Measurements from ENCODE around the gene MTCL1. TPM values are rescaled to one million over a fixed set of nuclear protein-coding genes. Genes with fewer than 3 reads are reported as not detected.
A peak's percentile ranks its signal among the peaks of the same experiment; 100 is the strongest.

Gene MTCL1
- total RNA-seq, 1 experiment from 2014 or later, result 11.6 TPM

- Mint-ChIP-seq H3K4me1 (ENCODE audit: insufficient read depth, unreplicated experiment) (peaks cover 14% of the 10 kb centered on the region), H3K36me3 (ENCODE audit: insufficient read depth, unreplicated experiment) (no peaks in the 10 kb centered on the region), H3K9me3 (ENCODE audit: unreplicated experiment) (no peaks in the 10 kb centered on the region), H3K27ac (ENCODE audit: low read depth, unreplicated experiment) (no peak overlapping the region), H3K27me3 (ENCODE audit: insufficient read depth, unreplicated experiment) (no peaks in the 10 kb centered on the region), H3K4me3 (ENCODE audit: unreplicated experiment) (no peak overlapping the region)
- intact Hi-C loops (cut with micrococcal nuclease), result no loop called here
- CTCF ChIA-PET, result no interaction called here
- TF ChIP-seq CTCF (IDR thresholded peaks at IDR 0.05; ENCODE audit: unreplicated experiment), result no peak
- no TSS peak for BruUV-seq (replicated peaks)
- POLR2A ChIA-PET, result no interaction called here
- DNase-seq (ENCODE audit: unreplicated experiment), result no peak
Observed at GRCh38 chr18:8807488-8807805, 102.1 kb downstream of the MTCL1 start.

- H3K9me3 Mint-ChIP-seq (ENCODE audit: unreplicated experiment), result no peaks in the 10 kb centered on the region
- H3K27me3 Mint-ChIP-seq (ENCODE audit: insufficient read depth, unreplicated experiment), result no peaks in the 10 kb centered on the region
- peaks cover 20% of the 10 kb centered on the region for H3K4me1 Mint-ChIP-seq (ENCODE audit: insufficient read depth, unreplicated experiment)
- H3K27ac Mint-ChIP-seq (ENCODE audit: low read depth, unreplicated experiment), result no peak overlapping the region
- H3K4me3 Mint-ChIP-seq (ENCODE audit: unreplicated experiment), result no peak overlapping the region
- no peaks in the 10 kb centered on the region for H3K36me3 Mint-ChIP-seq (ENCODE audit: insufficient read depth, unreplicated experiment)
- intact Hi-C loops (cut with micrococcal nuclease), result no loop called here
- POLR2A ChIA-PET, result no interaction called here
- no peak for TF ChIP-seq CTCF (IDR thresholded peaks at IDR 0.05; ENCODE audit: unreplicated experiment)
- BruUV-seq (replicated peaks), result no TSS peak
- no peak for DNase-seq (ENCODE audit: unreplicated experiment)
- CTCF ChIA-PET, result no interaction called here
Observed at GRCh38 chr18:8808001-8808400, 102.6 kb downstream of the MTCL1 start.

GRCh38 chr18:8809514-8809913 lies 104.2 kb downstream of the MTCL1 start:
- Mint-ChIP-seq H3K36me3 (ENCODE audit: insufficient read depth, unreplicated experiment) (peaks cover 8% of the 10 kb centered on the region), H3K4me1 (ENCODE audit: insufficient read depth, unreplicated experiment) (peaks cover 34% of the 10 kb centered on the region), H3K4me3 (ENCODE audit: unreplicated experiment) (no peak overlapping the region), H3K27ac (ENCODE audit: low read depth, unreplicated experiment) (no peak overlapping the region), H3K9me3 (ENCODE audit: unreplicated experiment) (no peaks in the 10 kb centered on the region), H3K27me3 (ENCODE audit: insufficient read depth, unreplicated experiment) (no peaks in the 10 kb centered on the region)
- no peak for DNase-seq (ENCODE audit: unreplicated experiment)
- POLR2A ChIA-PET, result no interaction called here
- CTCF ChIA-PET, result no interaction called here
- intact Hi-C loops (cut with micrococcal nuclease), result no loop called here
- TF ChIP-seq CTCF (IDR thresholded peaks at IDR 0.05; ENCODE audit: unreplicated experiment), result no peak
- no TSS peak for BruUV-seq (replicated peaks)

- intact Hi-C loops (cut with micrococcal nuclease), result no loop called here
Observed at GRCh38 chr18:8810157-8810556, 104.8 kb downstream of the MTCL1 start.

More at GRCh38 chr18:8810157-8810556, 104.8 kb downstream of the MTCL1 start:
- Mint-ChIP-seq H3K4me3 (ENCODE audit: unreplicated experiment) (no peak overlapping the region), H3K9me3 (ENCODE audit: unreplicated experiment) (no peaks in the 10 kb centered on the region), H3K27ac (ENCODE audit: low read depth, unreplicated experiment) (peak overlapping the region; percentile 69), H3K27me3 (ENCODE audit: insufficient read depth, unreplicated experiment) (no peaks in the 10 kb centered on the region), H3K4me1 (ENCODE audit: insufficient read depth, unreplicated experiment) (peaks cover 34% of the 10 kb centered on the region), H3K36me3 (ENCODE audit: insufficient read depth, unreplicated experiment) (peaks cover 8% of the 10 kb centered on the region)
- POLR2A ChIA-PET, result interaction anchor here (2.1 kb wide), 1 partner anchor 10 kb away, joined by 15 read pairs; no protein-coding TSS in a partner anchor
- CTCF ChIA-PET, result interaction anchor here (0.9 to 1.2 kb wide), 3 partner anchors 7 to 172 kb away, joined by 3 to 4 read pairs (median 4); no protein-coding TSS in a partner anchor
- DNase-seq (ENCODE audit: unreplicated experiment), result no peak
- no TSS peak for BruUV-seq (replicated peaks)
- TF ChIP-seq CTCF (IDR thresholded peaks at IDR 0.05; ENCODE audit: unreplicated experiment), result no peak
